ENCODE measurements around the gene LYSMD3. TPM values are rescaled to one million over a fixed set of nuclear protein-coding genes. Genes with fewer than 3 reads are reported as not detected.

Gene LYSMD3
- total RNA-seq, 1 donor from 2014 or later: 6.5 TPM

Other genes starting within 250 kb of the LYSMD3 start
- gene CETN3, start 119.8 kb downstream of the LYSMD3 start, total RNA-seq: 16.1 and 27.8 TPM in 2 replicates
- 1.3 and 3.6 TPM in 2 replicates for gene MBLAC2, start 54.8 kb downstream of the LYSMD3 start, total RNA-seq
- gene POLR3G, start 54.7 kb downstream of the LYSMD3 start, total RNA-seq: 25.2 and 28.4 TPM in 2 replicates
- 0.69 and 2.3 TPM in 2 replicates for gene ADGRV1, start 29.2 kb upstream of the LYSMD3 start, total RNA-seq

All from epithelial cell of proximal tubule (primary cell).